Activated T-cell treated with anti-CD3 and anti-CD28 coated beads, Interleukin-2, amount 50 U/mL, for 72 hours (primary cell): ENCODE data around the gene PLA2G2D. TPM values are rescaled to one million over a fixed set of nuclear protein-coding genes. Genes with fewer than 3 reads are reported as not detected.

Source experiments
- ATAC-seq, 2 donors: fragments of 150-1000 bp; cut with Tn5 transposase; replicated peaks in 1 of 2; 2 replicates each; pipeline ENCODE4 v1.10.0; 2021; ENCODE audit warnings: moderate library complexity in 2 of 2, mild to moderate bottlenecking in 1 of 2
- DNase-seq, 2 donors: peaks; one replicate each; pipeline ENCODE4 v3.0.0; 2021 to 2022; ENCODE audit warnings: mixed read lengths in 1 of 2
- H3K27ac Mint-ChIP-seq: one replicate; pipeline ENCODE4 v1.8.0; 2022; ENCODE audit warnings: mild to moderate bottlenecking, moderate library complexity, mixed read lengths
- H3K27me3 Mint-ChIP-seq: one replicate; pipeline ENCODE4 v1.8.0; 2022; ENCODE audit warnings: low read depth, mixed read lengths
- H3K36me3 Mint-ChIP-seq, 2 donors: one replicate each; pipeline ENCODE4 v1.8.0; 2022; ENCODE audit warnings: mixed read lengths in 2 of 2, mild to moderate bottlenecking in 1 of 2; ENCODE audit not compliant: insufficient read depth in 2 of 2
- H3K4me1 Mint-ChIP-seq: one replicate; pipeline ENCODE4 v1.8.0; 2022; ENCODE audit warnings: low read depth, mixed read lengths
- H3K4me3 Mint-ChIP-seq, 2 donors: one replicate each; pipeline ENCODE4 v1.8.0; 2022; ENCODE audit warnings: mild to moderate bottlenecking in 2 of 2, mixed read lengths in 2 of 2, moderate library complexity in 2 of 2
- H3K9me3 Mint-ChIP-seq, 2 donors: one replicate each; pipeline ENCODE4 v1.8.0; 2022; ENCODE audit warnings: mixed read lengths in 2 of 2
- total RNA-seq, 2 donors: library from RNA; stranded (reverse); gene quantifications; one replicate each; pipeline ENCODE4 v1.2.3, GENCODE V29; 2022

PLA2G2D gene
- total RNA-seq, 2 donors from 2014 or later = not detected

GRCh38 chr1:20073256-20073655, 46.1 kb downstream of the PLA2G2D start:
- ATAC-seq = no peak
- no peak for DNase-seq
- Mint-ChIP-seq H3K4me3 (no peak overlapping the region), H3K27me3 (peaks cover 12% of the 10 kb centered on the region), H3K4me1 (peaks cover 11% of the 10 kb centered on the region), H3K27ac (no peak overlapping the region), H3K36me3 (no peaks in the 10 kb centered on the region), H3K9me3 (no peaks in the 10 kb centered on the region)

- H3K4me1 Mint-ChIP-seq = peaks cover 6% of the 10 kb centered on the region
- DNase-seq = no peak
- ATAC-seq = no peak
- peaks cover 7% of the 10 kb centered on the region for H3K27me3 Mint-ChIP-seq
- no peaks in the 10 kb centered on the region for H3K36me3 Mint-ChIP-seq
- no peak overlapping the region for H3K4me3 Mint-ChIP-seq
- no peaks in the 10 kb centered on the region for H3K9me3 Mint-ChIP-seq
- H3K27ac Mint-ChIP-seq = no peak overlapping the region
Measured at GRCh38 chr1:20072771-20073170, 46.6 kb downstream of the PLA2G2D start.

DNA sequence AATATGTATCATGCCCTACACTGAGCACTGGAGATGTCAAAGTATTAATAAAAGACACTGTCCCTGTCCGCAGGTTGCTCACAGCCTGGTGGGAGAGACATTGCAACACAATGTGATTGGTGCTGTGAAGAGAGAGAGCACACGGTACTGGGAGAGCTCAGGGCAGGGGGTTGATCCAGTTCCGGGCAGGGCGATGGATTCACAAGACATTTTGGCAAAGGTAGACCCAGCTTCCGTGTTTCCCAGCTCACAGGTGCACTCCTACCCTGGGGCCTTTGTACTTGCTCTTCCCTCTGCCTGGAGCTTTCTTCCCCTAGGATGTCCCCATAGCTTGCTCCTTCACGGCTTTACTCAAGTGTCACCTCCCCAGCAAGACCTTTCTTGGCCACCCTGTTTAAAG, 47.9 kb downstream of the PLA2G2D start:
- no peak overlapping the region for H3K27ac Mint-ChIP-seq
- no peaks in the 10 kb centered on the region for H3K36me3 Mint-ChIP-seq
- H3K4me1 Mint-ChIP-seq = no peaks in the 10 kb centered on the region
- no peaks in the 10 kb centered on the region for H3K9me3 Mint-ChIP-seq
- ATAC-seq = no peak
- DNase-seq = no peak
- H3K4me3 Mint-ChIP-seq = no peak overlapping the region
- no peaks in the 10 kb centered on the region for H3K27me3 Mint-ChIP-seq

DNA sequence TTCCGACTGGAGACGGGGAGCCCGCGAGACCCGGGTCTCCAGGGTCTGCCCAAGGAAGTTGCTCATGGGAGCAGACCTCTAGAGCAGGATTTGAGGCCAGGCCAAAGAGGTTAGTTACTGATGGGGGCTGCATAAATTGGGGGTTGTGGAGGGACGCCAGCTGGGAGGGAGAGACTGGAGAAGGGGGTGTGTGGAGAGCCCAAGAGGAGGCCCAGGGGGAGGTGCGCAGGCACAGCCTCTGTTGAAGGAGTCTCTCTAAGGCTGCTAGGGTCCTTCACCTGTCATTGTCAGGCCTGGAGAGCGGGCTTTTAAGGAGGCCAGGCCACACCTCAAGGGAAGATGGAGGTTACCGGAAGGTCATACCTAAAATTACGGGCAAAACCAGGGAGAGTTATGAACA, 49.0 kb downstream of the PLA2G2D start:
- no peak for DNase-seq
- Mint-ChIP-seq H3K4me3 (no peak overlapping the region), H3K4me1 (no peaks in the 10 kb centered on the region), H3K36me3 (no peaks in the 10 kb centered on the region), H3K27ac (no peak overlapping the region), H3K9me3 (no peaks in the 10 kb centered on the region), H3K27me3 (peaks cover 5% of the 10 kb centered on the region)
- ATAC-seq = no peak

DNA sequence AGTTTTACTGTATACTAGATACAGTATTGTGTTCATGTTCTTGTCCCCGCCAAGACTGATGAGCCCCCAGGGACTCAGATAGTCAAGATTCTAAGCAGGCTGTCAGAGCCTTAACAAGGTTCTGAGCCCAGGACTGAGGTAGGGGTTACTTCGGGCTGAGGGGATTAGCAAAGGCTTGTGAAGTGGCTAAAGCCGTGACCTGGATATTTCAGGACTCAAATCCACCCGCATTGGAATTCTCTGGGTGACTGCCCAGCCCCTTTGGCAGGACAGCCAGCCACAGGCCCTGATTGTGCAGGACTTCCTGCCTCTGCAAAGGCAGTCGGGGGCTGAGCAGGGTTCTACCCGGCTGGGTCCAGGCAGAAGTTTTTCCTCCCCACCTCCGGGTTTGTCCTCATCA, 49.5 kb downstream of the PLA2G2D start, which contains the start of gene PLA2G5:
Gene PLA2G5, plus strand, starts transcription at position 321 of the 400 bp plus-strand sequence. CDS start 14,637 bp downstream, outside the sequence.
- H3K4me3 Mint-ChIP-seq = no peak within 1 kb of the TSS
- H3K4me1 Mint-ChIP-seq = no peaks in the 10 kb centered on the region

GRCh38 chr1:20068722-20069121, 50.6 kb downstream of the PLA2G2D start:
- Mint-ChIP-seq H3K27me3 (peaks cover 9% of the 10 kb centered on the region), H3K27ac (no peak overlapping the region), H3K4me3 (no peak overlapping the region), H3K36me3 (no peaks in the 10 kb centered on the region), H3K9me3 (no peaks in the 10 kb centered on the region), H3K4me1 (no peaks in the 10 kb centered on the region)
- ATAC-seq (no peak), DNase-seq (no peak)

More for the DNA sequence above, 49.5 kb downstream of the PLA2G2D start, which contains the start of gene PLA2G5:
- Mint-ChIP-seq H3K27me3 (peaks cover 9% of the 10 kb centered on the region), H3K9me3 (no peaks in the 10 kb centered on the region), H3K36me3 (no peaks in the 10 kb centered on the region), H3K27ac (no peak within 1 kb of the TSS)
- ATAC-seq (no peak), DNase-seq (no peak)

- Mint-ChIP-seq H3K36me3 (no peaks in the 10 kb centered on the region), H3K9me3 (no peaks in the 10 kb centered on the region), H3K4me3 (no peak overlapping the region), H3K4me1 (peaks cover 11% of the 10 kb centered on the region), H3K27ac (no peak overlapping the region), H3K27me3 (peaks cover 9% of the 10 kb centered on the region)
- DNase-seq = no peak
- no peak for ATAC-seq
Measured at GRCh38 chr1:20063861-20064292, 55.5 kb downstream of the PLA2G2D start.

Other genes with a start within 250 kb of the PLA2G2D start
- gene OTUD3, start 237.1 kb downstream of the PLA2G2D start, total RNA-seq = 10 to 100 TPM in 1 of 2 donors, 1 to 10 TPM in 1; 9.7 to 10.6 TPM
- gene PLA2G2E, start 195.9 kb downstream of the PLA2G2D start, total RNA-seq = not detected
- gene PLA2G2A, start 139.9 kb downstream of the PLA2G2D start, total RNA-seq = not detected
- not detected for gene PLA2G5, start 49.3 kb downstream of the PLA2G2D start, total RNA-seq
- gene PLA2G2F, start 19.8 kb upstream of the PLA2G2D start, total RNA-seq = not detected
- under 1 TPM; 0.91 to 0.93 TPM for gene UBXN10, start 66.6 kb upstream of the PLA2G2D start, total RNA-seq
- 1 to 10 TPM; 3.1 to 3.3 TPM for gene PLA2G2C, start 67.0 kb upstream of the PLA2G2D start, total RNA-seq
- gene VWA5B1, start 171.3 kb upstream of the PLA2G2D start, total RNA-seq = under 1 TPM in 1 of 2 donors, not detected in 1; 0.22 TPM